Gastrocnemius medialis (tissue), 4 donors: ENCODE results near the gene SRRM2. TPM values are rescaled to one million over a fixed set of nuclear protein-coding genes. Genes with fewer than 3 reads are reported as not detected.

Experiments
- ATAC-seq, 2 donors: fragments of 150-250 bp; one replicate each; pipeline ENCODE4 v1.9.1; 2016
- DNase-seq, 2 donors: peaks; one replicate each; pipeline ENCODE4 v3.0.0-alpha.2; 2019
- H3K27ac ChIP-seq, 4 donors: fragments of 200-600 bp; sonication (generic); 1 replicate in 1 of 4; 2 replicates in 3 of 4; pipeline ENCODE4 v1.5.1; 2016 to 2018; ENCODE audit warnings: mild to moderate bottlenecking in 2 of 4, moderate library complexity in 1 of 4
- H3K27me3 ChIP-seq, 3 donors: fragments of 200-600 bp; sonication (generic) in 2 of 3; 1 replicate in 1 of 3; 2 replicates in 2 of 3; pipeline versions ENCODE4 v1.5.1 to v1.6.0; 2016 to 2019; ENCODE audit warnings: mild to moderate bottlenecking in 1 of 3, moderate library complexity in 1 of 3
- H3K36me3 ChIP-seq, 2 donors: fragments of 200-600 bp; sonication (generic) in 1 of 2; one replicate each; pipeline ENCODE4 v1.5.1; 2017 to 2018
- H3K4me1 ChIP-seq, 2 donors: fragments of 200-600 bp; sonication (generic) in 1 of 2; one replicate each; pipeline ENCODE4 v1.5.1; 2016 to 2017; ENCODE audit warnings: mild to moderate bottlenecking in 2 of 2
- H3K4me3 ChIP-seq, 4 donors: fragments of 200-600 bp; sonication (generic) in 3 of 4; 1 replicate in 1 of 4; 2 replicates in 3 of 4; pipeline ENCODE4 v1.5.1; 2016 to 2019; ENCODE audit warnings: mild to moderate bottlenecking in 2 of 4
- H3K9me3 ChIP-seq, 3 donors: fragments of 200-600 bp; sonication (generic) in 2 of 3; 1 replicate in 1 of 3; 2 replicates in 2 of 3; pipeline ENCODE4 v1.5.1; 2016 to 2019
- POLR2A ChIP-seq, 2 donors: fragments of 450-650 bp; IDR thresholded peaks; one replicate each; pipeline ENCODE4 v1.6.1; 2017; ENCODE audit warnings: antibody characterized with exemption in 2 of 2, mild to moderate bottlenecking in 2 of 2, moderate library complexity in 2 of 2
- in situ Hi-C, 4 donors: fragments of 200-750 bp; cut with MboI; loops; one replicate each; pipeline versions ENCODE4 v1.15.0 to v1.8.0; 2017; ENCODE audit warnings: low sequenced_read_pairs in 4 of 4
- intact Hi-C: fragments of 100-400 bp; cut with DNase I; formaldehyde crosslinking; loops from one replicate; pipeline ENCODE4 v1.15.1; 2023; ENCODE audit warnings: low total_unique reads
- total RNA-seq, 4 donors: library from RNA; depleted of rRNA; stranded (reverse); fragments of >200 nt; gene quantifications; one replicate each; pipeline versions ENCODE4 v1.1.0 to v1.2.3, GENCODE V29; 2016
- TF ChIP-seq, protein P1 (sequence below), 5 experiments: fragments of 450-650 bp in 3 of 5; fragments of 200-600 bp in 2 of 5; sonication (generic) in 2 of 5; IDR thresholded peaks in 4 of 5; conservative IDR thresholded peaks in 1 of 5; 1 replicate in 4 of 5; 2 replicates in 1 of 5; pipeline ENCODE4 v1.5.1; 2016 to 2019; ENCODE audit warnings: antibody characterized with exemption in 5 of 5, mild to moderate bottlenecking in 3 of 5, moderate library complexity in 3 of 5

SRRM2 gene
- total RNA-seq = 100 to 1,000 TPM; 151 to 205 (median 164) TPM

- Histone ChIP-seq H3K4me3 (peak within 1 kb of the TSS; percentile 83 to 96 (median 88)), H3K36me3 (peaks cover 0 to 5% of the 10 kb centered on the region in 2 donors), H3K27ac (peak within 1 kb of the TSS; percentile 90 to 100 (median 97)), H3K27me3 (no peaks in the 10 kb centered on the region), H3K4me1 (peaks cover 40 to 46% of the 10 kb centered on the region in 2 donors), H3K9me3 (no peaks in the 10 kb centered on the region)
- intact Hi-C loops = loop anchor here (1.0 to 10.0 kb wide), 8 partner anchors 25 to 480 kb away; partner anchors contain the start of genes CEMP1, ELOB, FLYWCH1 and PKMYT1
- ATAC-seq (peak; percentile 88 to 91), DNase-seq (peak; percentile 92 to 94)
- in situ Hi-C loops = no loop called here
- TF ChIP-seq, protein P1, sequence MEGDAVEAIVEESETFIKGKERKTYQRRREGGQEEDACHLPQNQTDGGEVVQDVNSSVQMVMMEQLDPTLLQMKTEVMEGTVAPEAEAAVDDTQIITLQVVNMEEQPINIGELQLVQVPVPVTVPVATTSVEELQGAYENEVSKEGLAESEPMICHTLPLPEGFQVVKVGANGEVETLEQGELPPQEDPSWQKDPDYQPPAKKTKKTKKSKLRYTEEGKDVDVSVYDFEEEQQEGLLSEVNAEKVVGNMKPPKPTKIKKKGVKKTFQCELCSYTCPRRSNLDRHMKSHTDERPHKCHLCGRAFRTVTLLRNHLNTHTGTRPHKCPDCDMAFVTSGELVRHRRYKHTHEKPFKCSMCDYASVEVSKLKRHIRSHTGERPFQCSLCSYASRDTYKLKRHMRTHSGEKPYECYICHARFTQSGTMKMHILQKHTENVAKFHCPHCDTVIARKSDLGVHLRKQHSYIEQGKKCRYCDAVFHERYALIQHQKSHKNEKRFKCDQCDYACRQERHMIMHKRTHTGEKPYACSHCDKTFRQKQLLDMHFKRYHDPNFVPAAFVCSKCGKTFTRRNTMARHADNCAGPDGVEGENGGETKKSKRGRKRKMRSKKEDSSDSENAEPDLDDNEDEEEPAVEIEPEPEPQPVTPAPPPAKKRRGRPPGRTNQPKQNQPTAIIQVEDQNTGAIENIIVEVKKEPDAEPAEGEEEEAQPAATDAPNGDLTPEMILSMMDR (IDR thresholded peaks at IDR 0.05 in 4 of 5, conservative IDR thresholded peaks at IDR 0.05 in 1 of 5) = peak in 2 of 5 experiments; percentile 9 to 13
- TF ChIP-seq POLR2A (IDR thresholded peaks at IDR 0.05) = peak; percentile 98
Measured at GRCh38 chr16:2752035-2752849, at the start of gene SRRM2. SRRM2 (plus strand) TSS chr16:2752638; CDS start chr16:2756365, 3,727 bp downstream.

DNA sequence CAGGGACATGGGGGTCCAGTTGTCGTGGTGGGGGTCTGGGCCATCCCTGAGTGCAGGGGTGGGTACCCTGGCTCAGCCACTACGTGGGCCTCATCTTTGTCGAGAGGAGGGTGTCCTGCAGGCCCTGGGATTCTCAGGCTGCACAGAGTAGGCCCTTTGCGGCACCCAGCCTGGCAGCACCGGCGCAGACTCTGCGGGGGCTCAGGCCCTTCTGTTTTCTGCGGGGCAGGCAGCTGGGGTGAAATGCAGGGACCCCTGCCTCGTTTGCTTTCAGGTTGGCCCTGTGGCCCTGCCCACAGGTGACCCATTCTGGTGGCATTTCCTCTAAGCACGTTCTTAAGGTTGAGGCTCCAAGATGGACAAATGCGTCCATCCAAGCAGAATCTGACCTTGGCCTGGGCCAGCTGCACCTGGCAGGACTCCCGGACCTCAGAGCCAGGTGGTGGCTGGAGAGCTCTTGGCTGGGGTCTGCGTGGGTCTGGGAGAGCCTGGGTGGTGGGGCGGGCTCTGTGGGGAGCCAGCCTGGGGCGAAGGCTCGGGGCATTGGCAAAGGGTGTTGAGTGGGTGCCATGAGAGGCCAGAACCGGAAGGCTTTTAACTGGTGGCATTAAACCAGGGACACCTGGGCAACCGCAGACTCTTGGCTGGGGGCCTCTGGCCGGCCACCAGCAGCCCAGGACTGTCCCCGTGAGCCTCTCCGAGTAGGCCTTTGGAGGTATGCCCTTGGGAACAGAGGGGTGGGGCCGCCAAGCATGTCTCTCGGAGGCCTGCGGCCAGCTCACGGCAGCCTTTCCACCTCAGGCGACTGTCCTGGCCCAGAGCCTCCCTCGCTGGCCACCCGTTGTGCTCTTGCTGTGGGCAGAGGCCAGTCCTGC, 49.3 kb upstream of the SRRM2 start:
- in situ Hi-C loops = no loop called here
- H3K4me3 ChIP-seq = no peak overlapping the region
- no peaks in the 10 kb centered on the region for H3K9me3 ChIP-seq
- intact Hi-C loops = loop anchor here (1.0 to 2.0 kb wide), 2 partner anchors 16 to 30 kb away; no protein-coding TSS in a partner anchor
- peaks cover 29% of the 10 kb centered on the region in 2 donors for H3K4me1 ChIP-seq
- peaks cover 0 to 52% of the 10 kb centered on the region in 2 donors for H3K36me3 ChIP-seq
- no peaks in the 10 kb centered on the region for H3K27me3 ChIP-seq
- TF ChIP-seq, protein P1 (IDR thresholded peaks at IDR 0.05 in 4 of 5, conservative IDR thresholded peaks at IDR 0.05 in 1 of 5) = no peak
- ATAC-seq = peak; percentile 90 to 92
- peak; percentile 90 to 97 for DNase-seq
- H3K27ac ChIP-seq = peak overlapping the region; percentile 65 to 86 (median 78)

DNA sequence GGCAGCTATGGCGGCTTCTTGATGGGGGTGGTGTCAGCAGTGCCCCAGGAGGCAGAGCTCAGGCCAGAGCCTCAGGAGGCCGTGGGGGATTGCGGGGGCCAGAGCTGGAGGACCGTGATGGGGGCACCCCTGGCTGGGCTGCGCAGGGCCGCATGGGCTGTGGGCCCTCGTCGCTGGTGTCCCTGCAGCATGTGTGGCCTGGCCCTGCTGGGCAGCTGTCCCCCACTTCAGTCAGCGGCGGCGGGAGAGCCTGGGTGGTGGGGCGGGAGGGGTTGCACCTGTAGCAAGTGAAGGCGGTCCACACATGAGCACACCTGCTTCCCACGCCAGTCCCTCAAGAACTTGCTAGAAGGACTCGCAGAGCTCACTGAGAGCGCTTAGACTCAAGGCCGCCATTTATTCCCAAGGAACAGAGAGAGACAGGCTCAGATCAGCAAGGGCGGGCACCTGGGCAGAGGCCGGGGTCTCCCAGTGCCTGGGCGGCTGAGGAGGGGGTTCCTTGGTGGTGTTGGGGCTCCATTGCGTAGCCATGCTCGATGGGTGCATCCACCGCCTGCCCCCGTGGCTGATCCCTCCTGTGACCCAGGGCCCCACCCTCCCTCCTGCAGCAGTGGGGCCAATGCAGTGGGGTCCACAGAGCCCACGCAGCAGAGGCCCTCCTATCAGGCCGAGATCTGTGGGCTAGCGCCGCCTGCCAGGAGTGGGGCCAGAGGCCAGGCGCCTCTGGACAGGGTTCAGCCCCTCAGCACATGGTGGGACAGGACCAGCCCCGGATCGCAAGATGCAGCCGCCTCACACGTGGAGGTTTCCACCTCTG, 48.1 kb upstream of the SRRM2 start:
- ATAC-seq = no peak
- H3K9me3 ChIP-seq = no peaks in the 10 kb centered on the region
- no peaks in the 10 kb centered on the region for H3K27me3 ChIP-seq
- H3K27ac ChIP-seq = peak overlapping the region; percentile 65 to 86 (median 78)
- intact Hi-C loops (no loop called here), in situ Hi-C loops (no loop called here)
- TF ChIP-seq, protein P1 (IDR thresholded peaks at IDR 0.05 in 4 of 5, conservative IDR thresholded peaks at IDR 0.05 in 1 of 5) = no peak
- TF ChIP-seq POLR2A (IDR thresholded peaks at IDR 0.05) = no peak
- no peak overlapping the region for H3K4me3 ChIP-seq
- no peak for DNase-seq
- peaks cover 29% of the 10 kb centered on the region in 2 donors for H3K4me1 ChIP-seq
- peaks cover 0 to 53% of the 10 kb centered on the region in 2 donors for H3K36me3 ChIP-seq

GRCh38 chr16:2704983-2705275, 47.5 kb upstream of the SRRM2 start:
- peaks cover 0 to 53% of the 10 kb centered on the region in 2 donors for H3K36me3 ChIP-seq
- no peak overlapping the region for H3K4me3 ChIP-seq
- in situ Hi-C loops (no loop called here), intact Hi-C loops (no loop called here)
- DNase-seq (no peak), ATAC-seq (no peak)
- peak overlapping the region in 2 of 4 donors; percentile 80 to 86 for H3K27ac ChIP-seq
- no peaks in the 10 kb centered on the region for H3K27me3 ChIP-seq
- peaks cover 25 to 29% of the 10 kb centered on the region in 2 donors for H3K4me1 ChIP-seq
- no peaks in the 10 kb centered on the region for H3K9me3 ChIP-seq
- no peak for TF ChIP-seq POLR2A (IDR thresholded peaks at IDR 0.05)
- TF ChIP-seq, protein P1 (IDR thresholded peaks at IDR 0.05 in 4 of 5, conservative IDR thresholded peaks at IDR 0.05 in 1 of 5) = no peak
